Osteoblast (primary cell): ENCODE results near the gene CRHR1. TPM values are rescaled to one million over a fixed set of nuclear protein-coding genes. Genes with fewer than 3 reads are reported as not detected.
"Not testable (repeated sequence)": the region's sequence is repeated elsewhere in the genome, so short reads cannot be mapped to it uniquely, and the experiment has no call there.

Experiments
- DNase-seq: peaks from one replicate; pipeline ENCODE4 v3.0.0; 2011; ENCODE audit warnings: low spot score, mixed read lengths; ENCODE audit not compliant: insufficient read length; ENCODE audit errors: missing footprints
- H2AFZ ChIP-seq: 2 replicates; pipeline ENCODE4 v1.6.0; 2011; ENCODE audit warnings: mild to moderate bottlenecking, low read length
- H3K27ac ChIP-seq: 2 replicates; pipeline ENCODE4 v1.5.1; 2011; ENCODE audit warnings: mild to moderate bottlenecking, low read depth, low read length, moderate library complexity
- H3K27me3 ChIP-seq: 2 replicates; pipeline ENCODE4 v1.6.0; 2012; ENCODE audit warnings: mild to moderate bottlenecking, control low read depth, inconsistent platforms, low read length, moderate library complexity; ENCODE audit not compliant: insufficient read depth
- H3K36me3 ChIP-seq: 2 replicates; pipeline ENCODE4 v1.5.1; 2011; ENCODE audit warnings: mild to moderate bottlenecking, low read length, control low read depth, moderate library complexity; ENCODE audit not compliant: insufficient read depth
- H3K4me1 ChIP-seq: 2 replicates; pipeline ENCODE4 v1.5.1; 2011; ENCODE audit warnings: mild to moderate bottlenecking, low read length, control low read depth, moderate library complexity; ENCODE audit not compliant: insufficient read depth
- H3K4me2 ChIP-seq: 2 replicates; pipeline ENCODE4 v1.6.0; 2011; ENCODE audit warnings: mild to moderate bottlenecking, low read length; ENCODE audit not compliant: insufficient read depth
- H3K4me3 ChIP-seq: fragments of 200-600 bp; sonication (generic); 3 replicates; pipeline ENCODE4 v1.5.1; 2012; ENCODE audit warnings: mild to moderate bottlenecking, low read length, inconsistent platforms; ENCODE audit not compliant: insufficient read depth
- H3K79me2 ChIP-seq: 2 replicates; pipeline ENCODE4 v1.6.0; 2012; ENCODE audit warnings: mild to moderate bottlenecking, low read length, control low read depth, inconsistent platforms; ENCODE audit not compliant: insufficient read depth
- H3K9me3 ChIP-seq: 2 replicates; pipeline ENCODE4 v1.5.1; 2011; ENCODE audit warnings: low read depth, low read length, control low read depth
- H4K20me1 ChIP-seq: 2 replicates; pipeline ENCODE4 v1.6.0; 2012; ENCODE audit warnings: mild to moderate bottlenecking, low read length, control low read depth; ENCODE audit not compliant: insufficient read depth
- CTCF ChIP-seq: IDR thresholded peaks from 2 replicates; pipeline ENCODE4 v1.5.1; 2011; ENCODE audit warnings: mild to moderate bottlenecking, low read depth, low read length, moderate library complexity; ENCODE audit errors: extremely low read depth
- total RNA-seq: library from RNA; depleted of rRNA; stranded (reverse); fragments of >200 nt; gene quantifications from 2 replicates; pipeline ENCODE4 v1.2.3, GENCODE V29; 2012

The CRHR1 gene
- total RNA-seq, 1 donor, result not detected

- H3K79me2 ChIP-seq, result no peaks in the 10 kb centered on the region
- no peak overlapping the region for H3K4me3 ChIP-seq
- H3K4me1 ChIP-seq, result no peaks in the 10 kb centered on the region
- H3K27me3 ChIP-seq, result peaks cover 23% of the 10 kb centered on the region
- H3K27ac ChIP-seq, result no peak overlapping the region
- no peaks in the 10 kb centered on the region for H3K9me3 ChIP-seq
- peak overlapping the region; percentile 74 for H2AFZ ChIP-seq
- no peaks in the 10 kb centered on the region for H4K20me1 ChIP-seq
- TF ChIP-seq CTCF, result no peak
- H3K4me2 ChIP-seq, result peak overlapping the region; percentile 32
- no peaks in the 10 kb centered on the region for H3K36me3 ChIP-seq
- DNase-seq, result peak; percentile 88
Measured at GRCh38 chr17:45740553-45741330, 43.4 kb upstream of the CRHR1 start.

- no peak overlapping the region for H3K4me3 ChIP-seq
- no peak overlapping the region for H3K27ac ChIP-seq
- TF ChIP-seq CTCF, result no peak
- no peaks in the 10 kb centered on the region for H3K79me2 ChIP-seq
- no peaks in the 10 kb centered on the region for H3K36me3 ChIP-seq
- H3K4me2 ChIP-seq, result no peak overlapping the region
- H2AFZ ChIP-seq, result no peak overlapping the region
- no peak for DNase-seq
- no peaks in the 10 kb centered on the region for H3K9me3 ChIP-seq
- H3K27me3 ChIP-seq, result peaks cover 25% of the 10 kb centered on the region
- H4K20me1 ChIP-seq, result no peaks in the 10 kb centered on the region
- no peaks in the 10 kb centered on the region for H3K4me1 ChIP-seq
Measured at GRCh38 chr17:45742251-45742650, 41.9 kb upstream of the CRHR1 start.

- DNase-seq, result no peak
Measured at GRCh38 chr17:45743626-45744326, 40.3 kb upstream of the CRHR1 start.

GRCh38 chr17:45744826-45745225 lies 39.3 kb upstream of the CRHR1 start:
- peaks cover 25% of the 10 kb centered on the region for H3K27me3 ChIP-seq
- H3K4me3 ChIP-seq, H3K27ac ChIP-seq, H3K79me2 ChIP-seq, H2AFZ ChIP-seq, H3K36me3 ChIP-seq, H3K4me1 ChIP-seq, H3K4me2 ChIP-seq, DNase-seq, H3K9me3 ChIP-seq, H4K20me1 ChIP-seq: not testable (repeated sequence)

More at GRCh38 chr17:45743626-45744326, 40.3 kb upstream of the CRHR1 start:
- Histone ChIP-seq H4K20me1 (no peaks in the 10 kb centered on the region), H3K79me2 (no peaks in the 10 kb centered on the region), H3K4me2 (no peak overlapping the region), H2AFZ (no peak overlapping the region), H3K27ac (no peak overlapping the region), H3K4me3 (no peak overlapping the region), H3K27me3 (peaks cover 25% of the 10 kb centered on the region), H3K9me3 (no peaks in the 10 kb centered on the region), H3K36me3 (no peaks in the 10 kb centered on the region), H3K4me1 (no peaks in the 10 kb centered on the region)
- TF ChIP-seq CTCF, result no peak
